GM12872 (cell line): ENCODE measurements around the gene ZNF618.

Experiments used
- TF ChIP-seq, protein P1 (sequence below): IDR thresholded peaks from 3 replicates; pipeline ENCODE4 v1.5.1; 2011; ENCODE audit warnings: low read depth, mild to moderate bottlenecking, low read length, moderate library complexity; ENCODE audit not compliant: insufficient read depth

ZNF618 gene

DNA sequence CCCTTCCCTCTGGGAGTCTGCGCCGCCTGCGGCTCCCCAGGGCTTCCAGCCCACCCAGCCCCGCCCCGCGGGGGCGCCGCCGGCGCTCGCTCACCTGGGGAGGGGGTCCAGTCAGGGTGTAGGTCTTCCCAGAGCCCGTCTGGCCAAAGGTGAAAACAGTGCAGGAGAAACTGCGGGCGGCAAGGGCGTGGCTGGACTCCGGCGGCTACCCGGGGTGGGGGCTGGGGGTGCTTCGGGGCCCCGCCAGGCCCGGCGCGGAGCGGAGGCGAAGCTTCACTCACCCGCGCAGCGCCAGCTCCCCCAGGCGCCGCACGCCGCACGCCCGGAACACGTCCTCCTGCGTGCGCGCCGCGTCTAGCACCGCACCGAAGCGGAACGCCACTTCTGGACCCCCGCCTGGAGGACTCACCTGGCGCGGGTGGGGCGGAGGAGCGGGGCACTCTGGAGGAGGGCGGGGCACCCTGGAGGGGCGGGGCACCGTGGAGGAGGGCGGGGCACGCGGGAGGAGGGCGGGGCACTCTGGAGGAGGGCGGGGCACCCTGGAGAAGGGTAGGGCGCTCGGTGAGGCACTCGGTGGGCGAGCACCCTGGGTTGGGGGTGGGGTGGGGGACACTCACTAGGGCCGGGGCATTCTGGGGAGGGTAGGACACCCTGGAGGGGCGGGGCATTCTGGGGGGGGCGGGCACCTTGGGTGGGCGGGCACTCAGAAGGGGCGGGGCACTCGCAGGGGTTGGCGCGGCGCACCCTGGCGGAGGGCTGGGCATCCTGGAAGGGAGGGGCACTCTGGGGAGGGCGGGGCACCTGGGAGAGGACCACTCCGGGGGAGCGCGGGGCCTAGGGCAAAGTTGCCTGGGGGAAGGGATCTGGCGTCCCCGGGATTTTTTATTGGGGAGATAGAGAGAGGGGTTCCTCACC lies 222.2 kb downstream of the ZNF618 start:
- TF ChIP-seq, protein P1, sequence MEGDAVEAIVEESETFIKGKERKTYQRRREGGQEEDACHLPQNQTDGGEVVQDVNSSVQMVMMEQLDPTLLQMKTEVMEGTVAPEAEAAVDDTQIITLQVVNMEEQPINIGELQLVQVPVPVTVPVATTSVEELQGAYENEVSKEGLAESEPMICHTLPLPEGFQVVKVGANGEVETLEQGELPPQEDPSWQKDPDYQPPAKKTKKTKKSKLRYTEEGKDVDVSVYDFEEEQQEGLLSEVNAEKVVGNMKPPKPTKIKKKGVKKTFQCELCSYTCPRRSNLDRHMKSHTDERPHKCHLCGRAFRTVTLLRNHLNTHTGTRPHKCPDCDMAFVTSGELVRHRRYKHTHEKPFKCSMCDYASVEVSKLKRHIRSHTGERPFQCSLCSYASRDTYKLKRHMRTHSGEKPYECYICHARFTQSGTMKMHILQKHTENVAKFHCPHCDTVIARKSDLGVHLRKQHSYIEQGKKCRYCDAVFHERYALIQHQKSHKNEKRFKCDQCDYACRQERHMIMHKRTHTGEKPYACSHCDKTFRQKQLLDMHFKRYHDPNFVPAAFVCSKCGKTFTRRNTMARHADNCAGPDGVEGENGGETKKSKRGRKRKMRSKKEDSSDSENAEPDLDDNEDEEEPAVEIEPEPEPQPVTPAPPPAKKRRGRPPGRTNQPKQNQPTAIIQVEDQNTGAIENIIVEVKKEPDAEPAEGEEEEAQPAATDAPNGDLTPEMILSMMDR, result no peak

DNA sequence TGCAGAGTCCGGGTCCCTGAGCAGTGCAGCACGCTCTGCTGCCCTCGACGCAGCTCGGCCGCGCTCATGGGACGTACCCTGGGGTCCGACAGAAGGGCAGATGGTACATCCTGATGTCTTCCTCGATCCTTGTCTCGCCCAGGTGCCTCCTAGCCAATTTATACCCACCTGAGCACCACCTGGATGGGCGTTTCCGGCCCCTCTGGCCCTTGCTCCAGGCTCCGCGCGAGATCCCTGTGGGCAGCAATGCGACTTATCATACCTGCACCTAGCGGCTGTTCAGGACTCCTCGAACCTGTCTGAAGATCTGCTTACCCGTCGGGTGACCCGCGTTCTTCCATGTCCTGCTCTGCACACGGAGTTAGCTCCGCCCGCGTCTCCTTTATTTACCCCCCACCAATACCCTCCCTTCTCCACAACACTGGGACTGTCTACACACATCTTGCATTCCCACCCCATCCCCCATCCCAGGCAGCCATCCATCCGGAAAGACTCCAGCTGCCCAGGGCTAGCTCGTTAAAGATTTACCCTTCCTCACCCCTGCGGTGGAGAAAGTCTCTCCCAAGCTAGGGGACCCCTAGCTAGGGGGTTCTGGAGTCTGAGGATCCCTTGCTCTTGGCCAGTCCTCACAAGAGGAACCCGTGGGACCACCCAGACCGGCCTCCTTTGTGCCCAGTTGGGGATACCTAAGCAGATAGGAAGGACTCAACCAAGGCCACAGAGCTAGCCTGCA lies 223.0 kb downstream of the ZNF618 start, which contains the start of gene KIF12:
Gene KIF12, minus strand, starts transcription at position 357 of the 733 bp plus-strand sequence. Its CDS starts 16 bp downstream, at position 341.
- TF ChIP-seq, protein P1, result no peak

DNA sequence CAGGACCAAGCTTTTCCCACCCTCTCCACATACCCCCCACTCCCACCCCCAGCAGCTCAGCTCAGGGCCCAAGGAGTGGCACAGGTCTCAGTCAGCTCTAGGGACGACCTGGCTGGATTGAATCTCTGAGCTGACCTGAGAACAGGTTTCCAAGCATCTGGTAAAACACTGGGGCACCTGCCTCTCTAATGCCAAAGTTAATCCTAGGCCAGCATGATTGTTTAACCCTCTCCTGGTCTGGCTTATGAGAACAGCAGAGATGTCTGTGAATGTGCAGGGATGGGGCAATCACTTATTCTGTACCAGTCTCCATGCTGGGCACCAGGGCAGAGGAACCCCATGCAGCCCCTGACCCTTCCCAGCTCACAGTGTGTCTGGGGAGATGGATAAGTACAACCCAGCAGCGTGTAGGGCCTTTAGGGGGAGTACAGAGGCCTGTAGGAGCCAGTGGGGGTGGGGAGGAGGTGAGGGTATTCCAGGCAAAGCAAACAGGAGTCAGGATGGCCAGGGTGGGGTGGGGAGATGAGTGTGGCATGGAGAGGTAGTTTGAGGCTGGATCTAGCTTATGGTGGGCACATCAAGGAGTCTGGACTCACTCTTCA lies 223.7 kb downstream of the ZNF618 start:
- TF ChIP-seq, protein P1, result no peak

DNA sequence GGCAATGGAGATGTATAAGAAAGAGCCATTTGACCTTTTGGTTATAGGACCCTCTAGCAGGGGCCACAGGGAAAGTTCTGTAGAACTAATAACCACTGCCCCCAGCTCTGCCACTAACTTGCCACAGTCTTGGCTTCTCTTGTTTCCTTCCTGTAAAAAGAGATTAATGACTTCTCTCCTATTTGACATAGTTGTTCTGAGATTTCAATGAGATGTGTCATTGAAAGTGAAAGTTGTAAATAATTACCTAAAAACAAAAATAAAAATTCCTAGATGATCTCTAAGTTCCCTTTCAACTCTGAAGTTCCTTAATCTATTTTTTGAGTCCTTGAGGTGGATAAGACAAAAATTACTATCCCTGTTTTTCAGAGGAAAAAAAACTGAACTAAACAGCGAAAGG lies 224.4 kb downstream of the ZNF618 start:
- TF ChIP-seq, protein P1, result no peak

DNA sequence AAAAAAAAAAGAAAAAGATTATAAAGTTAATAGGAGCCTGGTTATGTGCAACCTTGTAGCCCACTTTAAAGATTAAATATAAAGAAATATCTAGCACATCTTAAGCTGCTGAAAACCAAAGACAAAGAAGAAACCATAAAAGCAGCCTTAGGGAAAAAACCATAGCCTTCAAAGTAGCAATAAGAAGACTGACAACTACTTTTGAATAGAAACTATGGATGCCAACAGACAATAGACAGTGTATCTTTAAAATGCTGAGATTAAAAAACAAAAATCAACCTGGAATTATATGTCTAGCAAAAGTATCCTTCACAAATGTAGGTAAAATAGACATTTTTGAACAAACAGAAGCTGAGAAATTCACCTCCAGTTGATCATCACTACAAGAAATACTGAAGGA lies 226.4 kb downstream of the ZNF618 start:
- TF ChIP-seq, protein P1, result no peak

DNA sequence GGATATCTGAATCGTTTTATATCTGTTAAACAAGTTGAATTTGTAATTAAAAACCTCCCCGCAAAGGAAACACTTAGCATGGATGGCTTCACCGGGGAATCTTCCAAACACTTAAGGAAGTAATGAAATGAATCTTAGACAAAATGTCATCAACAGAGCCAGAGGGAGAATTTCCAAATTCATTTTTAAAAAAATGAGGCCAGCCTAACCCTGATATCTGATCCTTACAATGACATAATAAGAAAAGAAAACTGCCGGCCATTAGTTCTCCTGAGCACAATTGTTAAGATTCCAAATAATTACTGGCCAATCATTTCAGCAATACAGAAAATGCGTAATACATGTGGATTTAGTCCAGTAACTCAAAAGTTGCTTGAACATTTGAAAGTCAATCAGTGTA lies 229.1 kb downstream of the ZNF618 start:
- TF ChIP-seq, protein P1, result no peak
